Caco-2 (cell line): Measurements from ENCODE around the gene CDA. TPM values are rescaled to one million over a fixed set of nuclear protein-coding genes. Genes with fewer than 3 reads are reported as not detected.

Experiments used
- BruUV-seq: library from RNA; stranded (reverse); fragments of 400-500 nt; replicated peaks from 2 replicates; lab custom pipeline; 2021; lab: Mats Ljungman, UMichigan
- CTCF ChIA-PET: fragments of 300-600 bp; sonication (Branson Sonifier 250); formaldehyde crosslinking; loops from one replicate; lab custom pipeline; 2022; ENCODE audit warnings: antibody characterized with exemption; lab: Charles Lee
- POLR2A ChIA-PET: fragments of 300-600 bp; sonication (Branson Sonifier 250); formaldehyde crosslinking; loops from one replicate; lab custom pipeline; 2022; ENCODE audit warnings: antibody characterized with exemption; lab: Charles Lee
- DNase-seq, 2 experiments: peaks; one replicate each; pipeline versions ENCODE4 v3.0.0 to v3.0.0-alpha.2; 2020 to 2022
- H3K27me3 ChIP-seq: replicated peaks from 2 replicates; pipeline ENCODE4 v1.6.0; 2011; ENCODE audit warnings: low read length; ENCODE audit not compliant: control insufficient read depth, insufficient read depth
- H3K36me3 ChIP-seq: 2 replicates; pipeline ENCODE4 v1.5.1; 2011; ENCODE audit warnings: low read length; ENCODE audit not compliant: control insufficient read depth, insufficient read depth
- H3K4me1 ChIP-seq: fragments of 250-450 bp; sonication (Bioruptor Pico); 2 replicates; pipeline ENCODE4 v1.5.1; 2020; ENCODE audit warnings: mild to moderate bottlenecking
- H3K4me3 ChIP-seq: 2 replicates; pipeline ENCODE4 v1.5.1; 2011; ENCODE audit warnings: low read depth, mild to moderate bottlenecking, control low read depth, low read length
- H3K9me3 ChIP-seq: fragments of 250-450 bp; sonication (Bioruptor Pico); 2 replicates; pipeline ENCODE4 v1.5.1; 2020; ENCODE audit warnings: mild to moderate bottlenecking, moderate library complexity
- H3K27ac Mint-ChIP-seq: one replicate; pipeline ENCODE4 v1.8.0; 2022; ENCODE audit warnings: mixed read lengths; ENCODE audit not compliant: unreplicated experiment
- H3K27me3 Mint-ChIP-seq: one replicate; pipeline ENCODE4 v1.8.0; 2022; ENCODE audit warnings: mixed read lengths; ENCODE audit not compliant: insufficient read depth, unreplicated experiment
- H3K36me3 Mint-ChIP-seq: one replicate; pipeline ENCODE4 v1.8.0; 2022; ENCODE audit warnings: mild to moderate bottlenecking, mixed read lengths; ENCODE audit not compliant: insufficient read depth, unreplicated experiment
- H3K4me1 Mint-ChIP-seq: one replicate; pipeline ENCODE4 v1.8.0; 2022; ENCODE audit warnings: low read depth, mixed read lengths; ENCODE audit not compliant: unreplicated experiment
- H3K4me3 Mint-ChIP-seq: one replicate; pipeline ENCODE4 v1.8.0; 2022; ENCODE audit warnings: mild to moderate bottlenecking, moderate library complexity, mixed read lengths; ENCODE audit not compliant: unreplicated experiment
- H3K9me3 Mint-ChIP-seq: one replicate; pipeline ENCODE4 v1.8.0; 2022; ENCODE audit warnings: mixed read lengths; ENCODE audit not compliant: unreplicated experiment
- intact Hi-C: fragments of 100-400 bp; cut with micrococcal nuclease; formaldehyde crosslinking; loops from one replicate; pipeline ENCODE4 v1.10.0; 2022; ENCODE audit not compliant: unreplicated experiment
- total RNA-seq: library from RNA; stranded (reverse); gene quantifications from 2 replicates; pipeline ENCODE4 v1.2.3, GENCODE V29; 2022
- TF ChIP-seq, protein P1 (sequence below), 2 experiments: fragments of 200-600 bp in 1 of 2; IDR thresholded peaks; 1 replicate in 1 of 2; 2 replicates in 1 of 2; pipeline versions ENCODE4 v1.5.1 to v1.8.0; 2011 to 2022; ENCODE audit warnings: antibody characterized with exemption in 1 of 2, control low read depth in 1 of 2, inconsistent platforms in 1 of 2, low read depth in 1 of 2, low read length in 1 of 2, mild to moderate bottlenecking in 1 of 2, moderate library complexity in 1 of 2; ENCODE audit not compliant: insufficient read depth in 1 of 2, severe bottlenecking in 1 of 2, unreplicated experiment in 1 of 2

Gene CDA
- total RNA-seq, 1 experiment from 2014 or later, result 0.95 TPM

DNA sequence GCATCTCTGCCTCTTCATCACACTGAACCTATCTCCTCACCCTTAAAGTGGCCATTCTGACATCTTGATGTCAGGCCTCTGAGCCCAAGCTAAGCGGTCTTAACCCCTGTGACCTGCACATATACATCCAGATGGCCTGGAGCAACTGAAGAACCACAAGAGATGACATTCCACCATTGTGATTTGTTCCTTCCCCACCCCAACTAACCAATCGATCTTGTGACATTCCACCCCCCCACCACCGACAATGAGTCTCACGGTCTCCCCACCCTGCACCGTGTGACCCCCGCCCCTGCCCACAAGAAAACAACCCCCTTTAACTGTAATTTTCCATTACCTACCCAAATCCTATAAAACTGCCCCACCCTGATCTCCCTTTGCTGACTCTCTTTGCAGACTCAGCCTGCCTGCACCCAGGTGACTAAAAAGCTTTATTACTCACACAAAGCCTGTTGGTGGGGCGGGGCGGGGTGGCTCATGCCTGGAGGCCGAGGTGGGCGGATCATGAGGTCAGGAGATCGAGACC, 23.4 kb downstream of the CDA start:
- ChIA-PET CTCF (no interaction called here), POLR2A (no interaction called here)
- H3K9me3 ChIP-seq, result no peaks in the 10 kb centered on the region
- intact Hi-C loops, result no loop called here
- Mint-ChIP-seq H3K4me1 (peaks cover 23% of the 10 kb centered on the region), H3K4me3 (no peak overlapping the region), H3K9me3 (no peaks in the 10 kb centered on the region), H3K27ac (peak overlapping the region; percentile 36), H3K27me3 (no peaks in the 10 kb centered on the region), H3K36me3 (peaks cover 8% of the 10 kb centered on the region)
- no peak overlapping the region for H3K4me3 ChIP-seq
- H3K27me3 ChIP-seq, result no peaks in the 10 kb centered on the region
- peaks cover 11% of the 10 kb centered on the region for H3K4me1 ChIP-seq
- no TSS peak for BruUV-seq
- no peaks in the 10 kb centered on the region for H3K36me3 ChIP-seq
- DNase-seq, result peak; percentile 29 to 63
- TF ChIP-seq, protein P1, sequence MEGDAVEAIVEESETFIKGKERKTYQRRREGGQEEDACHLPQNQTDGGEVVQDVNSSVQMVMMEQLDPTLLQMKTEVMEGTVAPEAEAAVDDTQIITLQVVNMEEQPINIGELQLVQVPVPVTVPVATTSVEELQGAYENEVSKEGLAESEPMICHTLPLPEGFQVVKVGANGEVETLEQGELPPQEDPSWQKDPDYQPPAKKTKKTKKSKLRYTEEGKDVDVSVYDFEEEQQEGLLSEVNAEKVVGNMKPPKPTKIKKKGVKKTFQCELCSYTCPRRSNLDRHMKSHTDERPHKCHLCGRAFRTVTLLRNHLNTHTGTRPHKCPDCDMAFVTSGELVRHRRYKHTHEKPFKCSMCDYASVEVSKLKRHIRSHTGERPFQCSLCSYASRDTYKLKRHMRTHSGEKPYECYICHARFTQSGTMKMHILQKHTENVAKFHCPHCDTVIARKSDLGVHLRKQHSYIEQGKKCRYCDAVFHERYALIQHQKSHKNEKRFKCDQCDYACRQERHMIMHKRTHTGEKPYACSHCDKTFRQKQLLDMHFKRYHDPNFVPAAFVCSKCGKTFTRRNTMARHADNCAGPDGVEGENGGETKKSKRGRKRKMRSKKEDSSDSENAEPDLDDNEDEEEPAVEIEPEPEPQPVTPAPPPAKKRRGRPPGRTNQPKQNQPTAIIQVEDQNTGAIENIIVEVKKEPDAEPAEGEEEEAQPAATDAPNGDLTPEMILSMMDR (IDR thresholded peaks at IDR 0.05; ENCODE audit: insufficient read depth in 1 of 2, low read depth in 1 of 2, low read length in 1 of 2, severe bottlenecking in 1 of 2, unreplicated experiment in 1 of 2), result no peak

DNA sequence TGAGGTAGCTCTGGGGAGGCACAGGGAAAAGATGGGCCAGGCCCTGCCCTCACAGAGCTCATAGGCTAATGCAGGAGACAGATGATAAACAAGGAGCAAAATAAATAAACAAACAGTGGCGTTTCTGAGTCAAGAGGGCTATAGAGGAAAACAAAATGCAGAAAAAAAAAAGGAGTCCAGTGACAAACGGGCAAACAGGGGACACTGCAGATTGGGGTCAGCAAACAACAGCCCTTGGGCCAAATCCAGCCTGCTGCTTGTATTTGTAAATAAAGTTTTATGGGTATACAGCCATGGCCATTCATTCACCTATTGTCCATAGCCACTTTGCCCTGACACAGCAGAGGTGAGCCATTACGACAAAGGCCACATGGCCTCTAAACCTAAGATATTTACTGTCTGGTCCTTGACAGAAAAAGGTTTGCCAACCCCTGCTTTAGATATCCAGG, 25.3 kb downstream of the CDA start:
- no peak for DNase-seq
- intact Hi-C loops, result no loop called here
- Mint-ChIP-seq H3K4me3 (no peak overlapping the region), H3K36me3 (peaks cover 8% of the 10 kb centered on the region), H3K4me1 (peaks cover 23% of the 10 kb centered on the region), H3K9me3 (no peaks in the 10 kb centered on the region), H3K27me3 (no peaks in the 10 kb centered on the region), H3K27ac (peak overlapping the region; percentile 55)
- ChIA-PET CTCF (interaction anchor here (1.4 kb wide), 1 partner anchor 20 kb away, joined by 8 read pairs; no protein-coding TSS in a partner anchor), POLR2A (no interaction called here)
- no peak overlapping the region for H3K4me3 ChIP-seq
- no TSS peak for BruUV-seq
- H3K36me3 ChIP-seq, result no peaks in the 10 kb centered on the region
- H3K9me3 ChIP-seq, result no peaks in the 10 kb centered on the region
- TF ChIP-seq, protein P1 (IDR thresholded peaks at IDR 0.05; ENCODE audit: insufficient read depth in 1 of 2, low read depth in 1 of 2, low read length in 1 of 2, severe bottlenecking in 1 of 2, unreplicated experiment in 1 of 2), result no peak
- H3K27me3 ChIP-seq, result no peaks in the 10 kb centered on the region
- H3K4me1 ChIP-seq, result peaks cover 11% of the 10 kb centered on the region

DNA sequence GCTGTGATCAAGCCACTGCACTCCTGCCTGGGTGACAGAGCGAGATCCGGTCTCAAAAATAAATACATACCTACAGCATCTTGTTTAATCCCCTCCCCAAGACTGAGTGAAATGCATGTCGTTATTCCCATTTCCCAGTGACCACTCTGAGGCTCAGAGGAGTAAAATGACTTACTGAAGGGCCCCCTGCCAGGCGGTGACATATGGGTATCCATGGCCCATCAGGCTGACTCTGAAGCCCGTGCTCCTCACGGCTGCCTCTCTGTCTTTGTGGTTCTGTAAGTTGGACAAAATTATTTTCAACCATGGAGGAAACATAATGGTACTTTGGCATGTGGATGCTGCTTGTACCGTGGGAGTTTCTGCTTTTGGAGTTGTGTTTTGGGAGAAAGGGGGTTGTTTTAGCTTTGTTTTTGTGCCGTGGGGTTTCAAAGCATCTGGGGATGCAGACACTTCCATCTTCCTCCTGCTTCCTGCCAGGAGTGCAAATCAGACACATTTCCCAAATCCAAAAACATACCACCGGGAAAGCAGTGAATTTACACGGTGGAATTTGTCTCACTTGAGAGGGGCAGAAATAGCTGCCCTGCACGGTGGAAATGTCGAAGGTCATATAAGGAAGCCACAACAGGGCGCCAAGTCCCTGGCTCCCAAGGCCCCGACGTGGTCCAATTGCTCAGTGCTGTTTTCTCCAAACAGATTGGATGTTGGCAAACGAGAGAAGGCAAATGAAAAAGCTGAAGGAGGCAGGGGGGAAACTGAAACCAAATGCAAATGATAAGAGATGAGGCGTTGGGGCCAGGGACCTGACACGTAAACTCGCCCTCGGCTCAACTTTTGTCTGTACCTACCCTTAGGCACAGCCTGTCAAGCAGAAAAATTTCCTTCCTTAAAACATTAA, 27.3 kb downstream of the CDA start:
- DNase-seq, result no peak
- H3K4me1 Mint-ChIP-seq, result peaks cover 23% of the 10 kb centered on the region
- CTCF ChIA-PET, result no interaction called here
- TF ChIP-seq, protein P1 (IDR thresholded peaks at IDR 0.05; ENCODE audit: insufficient read depth in 1 of 2, low read depth in 1 of 2, low read length in 1 of 2, severe bottlenecking in 1 of 2, unreplicated experiment in 1 of 2), result no peak
- H3K9me3 Mint-ChIP-seq, result no peaks in the 10 kb centered on the region
- BruUV-seq, result no TSS peak
- peaks cover 8% of the 10 kb centered on the region for H3K36me3 Mint-ChIP-seq
- H3K4me3 Mint-ChIP-seq, result no peak overlapping the region
- H3K27ac Mint-ChIP-seq, result no peak overlapping the region
- intact Hi-C loops, result no loop called here
- H3K27me3 ChIP-seq, result no peaks in the 10 kb centered on the region
- POLR2A ChIA-PET, result no interaction called here
- H3K36me3 ChIP-seq, result no peaks in the 10 kb centered on the region
- no peaks in the 10 kb centered on the region for H3K27me3 Mint-ChIP-seq
- H3K4me3 ChIP-seq, result no peak overlapping the region
- H3K9me3 ChIP-seq, result no peaks in the 10 kb centered on the region
- peaks cover 11% of the 10 kb centered on the region for H3K4me1 ChIP-seq
